H9 (cell line): ENCODE results near the gene CLDN18. TPM values are rescaled to one million over a fixed set of nuclear protein-coding genes. Genes with fewer than 3 reads are reported as not detected.
A peak's percentile ranks its signal among the peaks of the same experiment; 100 is the strongest.

ENCODE experiments used
- DNase-seq: peaks from one replicate; pipeline ENCODE4 v3.0.0-alpha.2; 2017
- H2AFZ ChIP-seq: one replicate; pipeline ENCODE4 v1.6.1; 2013; ENCODE audit warnings: mild to moderate bottlenecking, low read length, control low read depth, moderate library complexity
- H2AK5ac ChIP-seq: 2 replicates; pipeline ENCODE4 v1.6.1; 2013; ENCODE audit warnings: low read length, control low read depth, mixed read lengths; ENCODE audit not compliant: insufficient read length
- H2BK120ac ChIP-seq: one replicate; pipeline ENCODE4 v1.6.1; 2013; ENCODE audit warnings: low read depth, mild to moderate bottlenecking, low read length, control low read depth, inconsistent platforms; ENCODE audit not compliant: poor library complexity, severe bottlenecking
- H2BK12ac ChIP-seq: 2 replicates; pipeline ENCODE4 v1.6.1; 2013; ENCODE audit warnings: low read length, control low read depth, mixed read lengths, low read depth; ENCODE audit not compliant: insufficient read length
- H2BK15ac ChIP-seq: 2 replicates; pipeline ENCODE4 v1.6.1; 2013; ENCODE audit warnings: low read depth, low read length, control low read depth
- H2BK20ac ChIP-seq: one replicate; pipeline ENCODE4 v1.6.1; 2013; ENCODE audit warnings: low read depth, mild to moderate bottlenecking, low read length, control low read depth, inconsistent platforms; ENCODE audit not compliant: poor library complexity, severe bottlenecking
- H2BK5ac ChIP-seq: 2 replicates; pipeline ENCODE4 v1.6.1; 2013; ENCODE audit warnings: low read length, control low read depth, mixed read lengths; ENCODE audit not compliant: insufficient read length
- H3K14ac ChIP-seq: 2 replicates; pipeline ENCODE4 v1.6.1; 2013; ENCODE audit warnings: low read length, control low read depth; ENCODE audit not compliant: insufficient read depth
- H3K18ac ChIP-seq: 2 replicates; pipeline ENCODE4 v1.6.1; 2013; ENCODE audit warnings: low read depth, mild to moderate bottlenecking, mixed read lengths, low read length, control low read depth; ENCODE audit not compliant: insufficient read length
- H3K23ac ChIP-seq: 2 replicates; pipeline ENCODE4 v1.6.1; 2013; ENCODE audit warnings: low read length, control low read depth, mixed read lengths, low read depth; ENCODE audit not compliant: insufficient read length
- H3K23me2 ChIP-seq: 2 replicates; pipeline ENCODE4 v1.6.1; 2013; ENCODE audit warnings: low read depth, mild to moderate bottlenecking, mixed read lengths, low read length, control low read depth; ENCODE audit not compliant: insufficient read length, poor library complexity, severe bottlenecking
- H3K27ac ChIP-seq: 2 replicates; pipeline ENCODE4 v1.5.1; 2013; ENCODE audit warnings: low read length, control low read depth, mixed read lengths, low read depth; ENCODE audit not compliant: insufficient read length
- H3K27me3 ChIP-seq: 2 replicates; pipeline ENCODE4 v1.6.1; 2013; ENCODE audit warnings: low read length, control low read depth, inconsistent platforms; ENCODE audit not compliant: insufficient read depth
- H3K4ac ChIP-seq: 2 replicates; pipeline ENCODE4 v1.6.1; 2013; ENCODE audit warnings: low read depth, mild to moderate bottlenecking, control low read depth, inconsistent platforms, low read length, moderate library complexity
- H3K4me1 ChIP-seq: 2 replicates; pipeline ENCODE4 v1.6.1; 2013; ENCODE audit warnings: low read length, control low read depth, inconsistent platforms; ENCODE audit not compliant: insufficient read depth
- H3K4me2 ChIP-seq: 2 replicates; pipeline ENCODE4 v1.6.1; 2013; ENCODE audit warnings: low read length, control low read depth, mixed read lengths; ENCODE audit not compliant: insufficient read length, insufficient read depth
- H3K56ac ChIP-seq: 2 replicates; pipeline ENCODE4 v1.6.1; 2013; ENCODE audit warnings: low read depth, mild to moderate bottlenecking, mixed read lengths, low read length, control low read depth; ENCODE audit not compliant: insufficient read length
- H3K79me1 ChIP-seq: 2 replicates; pipeline ENCODE4 v1.6.1; 2013; ENCODE audit warnings: low read depth, mild to moderate bottlenecking, moderate library complexity, low read length, control low read depth, inconsistent platforms; ENCODE audit not compliant: insufficient read depth, poor library complexity, severe bottlenecking
- H3K79me2 ChIP-seq: 2 replicates; pipeline ENCODE4 v1.6.1; 2013; ENCODE audit warnings: low read length, control low read depth, inconsistent platforms; ENCODE audit not compliant: insufficient read depth
- H3K9ac ChIP-seq: 2 replicates; pipeline ENCODE4 v1.6.1; 2013; ENCODE audit warnings: low read length, control low read depth, mixed read lengths; ENCODE audit not compliant: insufficient read length; ENCODE audit errors: extremely low read depth
- H3K9me3 ChIP-seq: one replicate; pipeline ENCODE4 v1.6.1; 2013; ENCODE audit warnings: low read depth, low read length, inconsistent platforms; ENCODE audit not compliant: control insufficient read depth
- H3T11ph ChIP-seq: one replicate; pipeline ENCODE4 v1.6.1; 2013; ENCODE audit warnings: mild to moderate bottlenecking, low read length, control low read depth, inconsistent platforms
- H4K20me1 ChIP-seq: one replicate; pipeline ENCODE4 v1.6.1; 2013; ENCODE audit not compliant: control insufficient read depth, insufficient read length, insufficient read depth
- H4K5ac ChIP-seq: 2 replicates; pipeline ENCODE4 v1.6.1; 2013; ENCODE audit warnings: low read depth, mild to moderate bottlenecking, mixed read lengths, low read length, control low read depth; ENCODE audit not compliant: insufficient read length
- H4K8ac ChIP-seq: replicated peaks from 2 replicates; pipeline ENCODE4 v1.6.1; 2013; ENCODE audit warnings: low read length, control low read depth, mixed read lengths, low read depth; ENCODE audit not compliant: insufficient read length
- H4K91ac ChIP-seq: 2 replicates; pipeline ENCODE4 v1.6.1; 2013; ENCODE audit warnings: low read depth, mild to moderate bottlenecking, moderate library complexity, mixed read lengths, low read length, control low read depth; ENCODE audit not compliant: insufficient read length
- H3K27ac Mint-ChIP-seq, 3 experiments: 2 replicates in 2 of 3; 3 replicates in 1 of 3; pipeline ENCODE4 v1.8.0; 2020 to 2021; ENCODE audit warnings: mixed read lengths in 3 of 3, mild to moderate bottlenecking in 1 of 3, moderate library complexity in 1 of 3
- H3K27me3 Mint-ChIP-seq: 2 replicates; pipeline ENCODE4 v1.8.0; 2021; ENCODE audit warnings: low read depth, mild to moderate bottlenecking, moderate library complexity, mixed read lengths
- H3K36me3 Mint-ChIP-seq, 3 experiments: 2 replicates in 2 of 3; 3 replicates in 1 of 3; pipeline ENCODE4 v1.8.0; 2020 to 2021; ENCODE audit warnings: low read depth in 3 of 3, mixed read lengths in 3 of 3; ENCODE audit not compliant: insufficient read depth in 1 of 3
- H3K4me1 Mint-ChIP-seq, 2 experiments: 2 replicates each; pipeline ENCODE4 v1.8.0; 2020; ENCODE audit warnings: mixed read lengths in 2 of 2
- H3K4me3 Mint-ChIP-seq, 2 experiments: 2 replicates in 1 of 2; 3 replicates in 1 of 2; pipeline ENCODE4 v1.8.0; 2020 to 2021; ENCODE audit warnings: mild to moderate bottlenecking in 2 of 2, mixed read lengths in 2 of 2, moderate library complexity in 1 of 2
- H3K9me3 Mint-ChIP-seq, 2 experiments: 2 replicates in 1 of 2; 3 replicates in 1 of 2; pipeline ENCODE4 v1.8.0; 2020; ENCODE audit warnings: mild to moderate bottlenecking in 2 of 2, mixed read lengths in 2 of 2, moderate library complexity in 1 of 2
- CTCF ChIP-seq: fragments of 200-600 bp; sonication (generic); conservative IDR thresholded peaks from 3 replicates; pipeline ENCODE4 v1.8.0; 2021; ENCODE audit warnings: antibody characterized with exemption, mild to moderate bottlenecking
- WGBS: extraction: QIAGEN DNeasy Blood & Tissue Kit; methylation state at CpG from one replicate; pipeline ENCODE4 v1.1.7; 2013; ENCODE audit warnings: missing lambda C conversion rate, low lambda C conversion rate, mixed read lengths; ENCODE audit not compliant: insufficient read length; ENCODE audit errors: extremely low coverage; 5-methylcytosine and 5-hydroxymethylcytosine counted together
- total RNA-seq: library from RNA; stranded (reverse); gene quantifications from 2 replicates; pipeline ENCODE4 v1.2.1, GENCODE V29; 2021

The CLDN18 gene
- total RNA-seq, 1 experiment from 2014 or later: not detected

- H3K79me1 ChIP-seq: no peaks in the 10 kb centered on the region
- no peaks in the 10 kb centered on the region for H3K79me2 ChIP-seq
- H3K4me1 ChIP-seq: peaks cover 5% of the 10 kb centered on the region
- no peaks in the 10 kb centered on the region for H3K9me3 ChIP-seq
- H3K27me3 ChIP-seq: no peaks in the 10 kb centered on the region
- no peaks in the 10 kb centered on the region for H3K27me3 Mint-ChIP-seq
- H2BK12ac ChIP-seq: no peak overlapping the region
- peak; percentile 53 for DNase-seq
- no peak overlapping the region for H2AK5ac ChIP-seq
- no peak overlapping the region for H2AFZ ChIP-seq
- H3K14ac ChIP-seq: no peak overlapping the region
- no peaks in the 10 kb centered on the region for H4K20me1 ChIP-seq
- H3K4ac ChIP-seq: no peak overlapping the region
- peaks cover 22 to 25% of the 10 kb centered on the region in 2 experiments for H3K4me1 Mint-ChIP-seq
- H3K4me3 Mint-ChIP-seq: no peak overlapping the region
- no peak overlapping the region for H3K27ac ChIP-seq
- WGBS: no CpG with 5 or more reads among the region's 9 CpGs
- no peak overlapping the region for H4K8ac ChIP-seq
- no peak overlapping the region for H3K56ac ChIP-seq
- no peak overlapping the region for H2BK15ac ChIP-seq
- H4K91ac ChIP-seq: no peak overlapping the region
- peaks cover 0 to 6% (median 4%) of the 10 kb centered on the region in 3 experiments; a peak in 5 of 7 replicates for H3K36me3 Mint-ChIP-seq
- no peak overlapping the region for H4K5ac ChIP-seq
- no peak overlapping the region for H2BK20ac ChIP-seq
- peak overlapping the region in 1 of 3 experiments; percentile 10; a peak in 2 of 7 replicates for H3K27ac Mint-ChIP-seq
- peak; percentile 55 for TF ChIP-seq CTCF
- no peak overlapping the region for H3K9ac ChIP-seq
- no peak overlapping the region for H2BK5ac ChIP-seq
- H2BK120ac ChIP-seq: no peak overlapping the region
- H3K9me3 Mint-ChIP-seq: no peaks in the 10 kb centered on the region; a peak in 1 of 5 replicates
- H3K4me2 ChIP-seq: no peak overlapping the region
- no peak overlapping the region for H3K23ac ChIP-seq
- no peak overlapping the region for H3K18ac ChIP-seq
- H3K23me2 ChIP-seq: no peaks in the 10 kb centered on the region
- H3T11ph ChIP-seq: no peak overlapping the region
Observed at GRCh38 chr3:138049157-138049919, 39.4 kb downstream of the CLDN18 start.
